ENCODE measurements around the gene SLC16A4. TPM values are rescaled to one million over a fixed set of nuclear protein-coding genes. Genes with fewer than 3 reads are reported as not detected.

SLC16A4 gene
- total RNA-seq, 1 experiment from 2014 or later: 0.83 TPM

DNA sequence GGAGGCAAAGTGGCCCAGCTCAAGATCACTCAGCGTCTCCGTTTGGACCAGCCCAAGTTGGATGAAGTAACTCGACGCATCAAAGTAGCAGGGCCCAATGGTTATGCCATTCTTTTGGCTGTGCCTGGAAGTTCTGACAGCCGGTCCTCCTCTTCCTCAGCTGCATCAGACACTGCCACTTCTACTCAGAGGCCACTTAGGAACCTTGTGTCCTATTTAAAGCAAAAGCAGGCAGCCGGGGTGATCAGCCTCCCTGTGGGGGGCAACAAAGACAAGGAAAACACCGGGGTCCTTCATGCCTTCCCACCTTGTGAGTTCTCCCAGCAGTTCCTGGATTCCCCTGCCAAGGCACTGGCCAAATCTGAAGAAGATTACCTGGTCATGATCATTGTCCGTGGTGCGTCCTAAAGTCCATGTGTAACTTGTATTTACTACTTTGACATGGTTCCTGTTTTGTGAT, 48.9 kb downstream of the SLC16A4 start:
- TF ChIP-seq CTCF (IDR thresholded peaks at IDR 0.05; ENCODE audit: unreplicated experiment): no peak
- no TSS peak for BruUV-seq (replicated peaks)
- no peaks in the 10 kb centered on the region for H3K27me3 Mint-ChIP-seq (ENCODE audit: unreplicated experiment)

DNA sequence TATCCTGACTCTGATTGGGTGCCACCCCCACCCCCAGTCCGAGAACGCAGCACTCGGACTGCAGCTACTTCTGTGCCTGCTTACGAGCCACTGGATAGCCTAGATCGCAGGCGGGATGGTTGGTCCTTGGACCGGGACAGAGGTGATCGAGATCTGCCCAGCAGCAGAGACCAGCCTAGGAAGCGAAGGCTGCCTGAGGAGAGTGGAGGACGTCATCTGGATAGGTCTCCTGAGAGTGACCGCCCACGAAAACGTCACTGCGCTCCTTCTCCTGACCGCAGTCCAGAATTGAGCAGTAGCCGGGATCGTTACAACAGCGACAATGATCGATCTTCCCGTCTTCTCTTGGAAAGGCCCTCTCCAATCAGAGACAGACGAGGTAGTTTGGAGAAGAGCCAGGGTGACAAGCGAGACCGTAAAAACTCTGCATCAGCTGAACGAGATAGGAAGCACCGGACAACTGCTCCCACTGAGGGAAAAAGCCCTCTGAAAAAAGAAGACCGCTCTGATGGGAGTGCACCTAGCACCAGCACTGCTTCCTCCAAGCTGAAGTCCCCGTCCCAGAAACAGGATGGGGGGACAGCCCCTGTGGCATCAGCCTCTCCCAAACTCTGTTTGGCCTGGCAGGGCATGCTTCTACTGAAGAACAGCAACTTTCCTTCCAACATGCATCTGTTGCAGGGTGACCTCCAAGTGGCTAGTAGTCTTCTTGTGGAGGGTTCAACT, 49.5 kb downstream of the SLC16A4 start:
- no peak overlapping the region for H3K4me3 Mint-ChIP-seq (ENCODE audit: low read depth, unreplicated experiment)
- DNase-seq: no peak
- intact Hi-C loops (cut with micrococcal nuclease; ENCODE audit: unreplicated experiment): no loop called here
- CTCF ChIA-PET: no interaction called here
- peaks cover 40% of the 10 kb centered on the region for H3K36me3 Mint-ChIP-seq (ENCODE audit: insufficient read depth, unreplicated experiment)
- BruUV-seq (replicated peaks): no TSS peak
- no peaks in the 10 kb centered on the region for H3K9me3 Mint-ChIP-seq (ENCODE audit: low read depth, unreplicated experiment)
- TF ChIP-seq CTCF (IDR thresholded peaks at IDR 0.05; ENCODE audit: unreplicated experiment): no peak
- no peaks in the 10 kb centered on the region for H3K27me3 Mint-ChIP-seq (ENCODE audit: unreplicated experiment)
- H3K4me1 Mint-ChIP-seq (ENCODE audit: low read depth, unreplicated experiment): peaks cover 29% of the 10 kb centered on the region
- no peak overlapping the region for H3K27ac Mint-ChIP-seq (ENCODE audit: unreplicated experiment)

More for the DNA sequence above, 48.9 kb downstream of the SLC16A4 start:
- peaks cover 25% of the 10 kb centered on the region for H3K4me1 Mint-ChIP-seq (ENCODE audit: low read depth, unreplicated experiment)
- H3K4me3 Mint-ChIP-seq (ENCODE audit: low read depth, unreplicated experiment): no peak overlapping the region
- CTCF ChIA-PET: no interaction called here
- H3K36me3 Mint-ChIP-seq (ENCODE audit: insufficient read depth, unreplicated experiment): peaks cover 46% of the 10 kb centered on the region
- DNase-seq: no peak
- no peaks in the 10 kb centered on the region for H3K9me3 Mint-ChIP-seq (ENCODE audit: low read depth, unreplicated experiment)
- intact Hi-C loops (cut with micrococcal nuclease; ENCODE audit: unreplicated experiment): no loop called here
- H3K27ac Mint-ChIP-seq (ENCODE audit: unreplicated experiment): no peak overlapping the region

- intact Hi-C loops (cut with micrococcal nuclease; ENCODE audit: unreplicated experiment): no loop called here
- peak; percentile 16 for DNase-seq
- no peaks in the 10 kb centered on the region for H3K9me3 Mint-ChIP-seq (ENCODE audit: low read depth, unreplicated experiment)
- no peak overlapping the region for H3K27ac Mint-ChIP-seq (ENCODE audit: unreplicated experiment)
- peaks cover 31% of the 10 kb centered on the region for H3K36me3 Mint-ChIP-seq (ENCODE audit: insufficient read depth, unreplicated experiment)
- BruUV-seq (replicated peaks): TSS peak; percentile 12
- peaks cover 35% of the 10 kb centered on the region for H3K4me1 Mint-ChIP-seq (ENCODE audit: low read depth, unreplicated experiment)
- no peak for TF ChIP-seq CTCF (IDR thresholded peaks at IDR 0.05; ENCODE audit: unreplicated experiment)
- no peak overlapping the region for H3K4me3 Mint-ChIP-seq (ENCODE audit: low read depth, unreplicated experiment)
- H3K27me3 Mint-ChIP-seq (ENCODE audit: unreplicated experiment): no peaks in the 10 kb centered on the region
- CTCF ChIA-PET: no interaction called here
Observed at GRCh38 chr1:110340207-110340468, 50.7 kb downstream of the SLC16A4 start.

GRCh38 chr1:110339407-110340206, 51.2 kb downstream of the SLC16A4 start:
- CTCF ChIA-PET: interaction anchor here (0.6 to 1.6 kb wide), 9 partner anchors 20 to 223 kb away, joined by 3 to 9 read pairs (median 6); no protein-coding TSS in a partner anchor
- intact Hi-C loops (cut with micrococcal nuclease; ENCODE audit: unreplicated experiment): loop anchor here (5.0 kb wide), 1 partner anchor 53 kb away; the partner anchor contains the start of gene SLC16A4
- no peak for TF ChIP-seq CTCF (IDR thresholded peaks at IDR 0.05; ENCODE audit: unreplicated experiment)
- Mint-ChIP-seq H3K36me3 (ENCODE audit: insufficient read depth, unreplicated experiment) (peaks cover 31% of the 10 kb centered on the region), H3K4me1 (ENCODE audit: low read depth, unreplicated experiment) (peaks cover 37% of the 10 kb centered on the region), H3K9me3 (ENCODE audit: low read depth, unreplicated experiment) (no peaks in the 10 kb centered on the region), H3K27ac (ENCODE audit: unreplicated experiment) (no peak overlapping the region), H3K4me3 (ENCODE audit: low read depth, unreplicated experiment) (no peak overlapping the region), H3K27me3 (ENCODE audit: unreplicated experiment) (no peaks in the 10 kb centered on the region)
- peak; percentile 44 for DNase-seq
- no TSS peak for BruUV-seq (replicated peaks)
